SH-SY5Y (cell line): ENCODE results near the gene HRH3.

Experiments used
- GATA2 ChIP-seq: IDR thresholded peaks from 2 replicates; pipeline ENCODE4 v1.6.1; 2011; ENCODE audit warnings: mild to moderate bottlenecking, low read depth, low read length
- GATA3 ChIP-seq: IDR thresholded peaks from 2 replicates; pipeline ENCODE4 v1.6.1; 2011; ENCODE audit warnings: low read depth, mild to moderate bottlenecking, low read length, moderate library complexity

GRCh38 chr20:62230276-62230675 is 10.2 kb upstream of the HRH3 start:
- TF ChIP-seq GATA2, result no peak
- TF ChIP-seq GATA3, result no peak
